ENCODE results near the gene ARHGAP25. TPM values are rescaled to one million over a fixed set of nuclear protein-coding genes. Genes with fewer than 3 reads are reported as not detected.

The ARHGAP25 gene
- total and polyA plus RNA-seq, 2 donors (not counting 3 experiments of a cell fraction or from before 2014, with no cell fraction given): 0.50 to 2.0 TPM

GRCh38 chr2:68806511-68807109, 72.0 kb downstream of the ARHGAP25 start:
- intact Hi-C loops (cut with micrococcal nuclease) (no loop called here), dilution Hi-C loops (cut with MboI; ENCODE audit: extremely low pct_ligation_motif_present, low sequenced_read_pairs) (no loop called here)
- no peak overlapping the region for H2AFZ ChIP-seq (ENCODE audit: low read depth, low read length)
- H3K27me3 ChIP-seq (ENCODE audit: control insufficient read depth in 2 of 2, insufficient read depth in 2 of 2, low read length in 2 of 2): peaks cover 3 to 21% of the 10 kb centered on the region in 2 experiments
- H3K79me2 ChIP-seq (ENCODE audit: control insufficient read depth, insufficient read depth, low read length): no peaks in the 10 kb centered on the region
- no peak overlapping the region for H3K9ac ChIP-seq (replicated peaks; ENCODE audit: extremely low read depth, insufficient read depth, low read length)
- BruUV-seq (replicated peaks): no TSS peak
- TF ChIP-seq POLR2AphosphoS5 (IDR thresholded peaks at IDR 0.05; ENCODE audit: insufficient read depth, low read depth, low read length) (no peak), POLR2A (IDR thresholded peaks at IDR 0.05; ENCODE audit: low read depth, low read length) (no peak), EZH2 (IDR thresholded peaks at IDR 0.05; ENCODE audit: borderline replicate concordance, low read depth, low read length, severe bottlenecking) (no peak), GATA2 (IDR thresholded peaks at IDR 0.05; ENCODE audit: insufficient read depth, insufficient read length, low read depth, low read length) (no peak), MYC (IDR thresholded peaks at IDR 0.05; ENCODE audit: low read depth, low read length) (no peak), FOS (IDR thresholded peaks at IDR 0.05; ENCODE audit: borderline replicate concordance, insufficient read depth, low read length) (no peak), JUN (IDR thresholded peaks at IDR 0.05; ENCODE audit: borderline replicate concordance, insufficient read depth, insufficient read length, low read depth) (no peak)
- TF ChIP-seq, protein P1, sequence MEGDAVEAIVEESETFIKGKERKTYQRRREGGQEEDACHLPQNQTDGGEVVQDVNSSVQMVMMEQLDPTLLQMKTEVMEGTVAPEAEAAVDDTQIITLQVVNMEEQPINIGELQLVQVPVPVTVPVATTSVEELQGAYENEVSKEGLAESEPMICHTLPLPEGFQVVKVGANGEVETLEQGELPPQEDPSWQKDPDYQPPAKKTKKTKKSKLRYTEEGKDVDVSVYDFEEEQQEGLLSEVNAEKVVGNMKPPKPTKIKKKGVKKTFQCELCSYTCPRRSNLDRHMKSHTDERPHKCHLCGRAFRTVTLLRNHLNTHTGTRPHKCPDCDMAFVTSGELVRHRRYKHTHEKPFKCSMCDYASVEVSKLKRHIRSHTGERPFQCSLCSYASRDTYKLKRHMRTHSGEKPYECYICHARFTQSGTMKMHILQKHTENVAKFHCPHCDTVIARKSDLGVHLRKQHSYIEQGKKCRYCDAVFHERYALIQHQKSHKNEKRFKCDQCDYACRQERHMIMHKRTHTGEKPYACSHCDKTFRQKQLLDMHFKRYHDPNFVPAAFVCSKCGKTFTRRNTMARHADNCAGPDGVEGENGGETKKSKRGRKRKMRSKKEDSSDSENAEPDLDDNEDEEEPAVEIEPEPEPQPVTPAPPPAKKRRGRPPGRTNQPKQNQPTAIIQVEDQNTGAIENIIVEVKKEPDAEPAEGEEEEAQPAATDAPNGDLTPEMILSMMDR (IDR thresholded peaks at IDR 0.05; ENCODE audit: extremely low read depth in 1 of 2, insufficient read depth in 1 of 2, low read depth in 1 of 2, low read length in 2 of 2): no peak
- TF ChIP-seq, protein P2, sequence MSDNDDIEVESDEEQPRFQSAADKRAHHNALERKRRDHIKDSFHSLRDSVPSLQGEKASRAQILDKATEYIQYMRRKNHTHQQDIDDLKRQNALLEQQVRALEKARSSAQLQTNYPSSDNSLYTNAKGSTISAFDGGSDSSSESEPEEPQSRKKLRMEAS (IDR thresholded peaks at IDR 0.05; ENCODE audit: insufficient read depth, insufficient read length): no peak
- FAIRE-seq: no peak
- no peak overlapping the region for H3K4me2 ChIP-seq (ENCODE audit: insufficient read depth, low read length)
- H3K4me1 ChIP-seq (ENCODE audit: control insufficient read depth, extremely low read depth, insufficient read depth, low read length): peaks cover 18% of the 10 kb centered on the region
- H3K36me3 ChIP-seq (ENCODE audit: control insufficient read depth in 2 of 2, extremely low read depth in 1 of 2, insufficient read depth in 2 of 2, low read length in 2 of 2): no peaks in the 10 kb centered on the region
- H3K9me1 ChIP-seq (replicated peaks; ENCODE audit: control insufficient read depth, extremely low read depth, insufficient read depth, low read length): no peaks in the 10 kb centered on the region
- H3K27ac ChIP-seq (ENCODE audit: insufficient read depth, low read depth, low read length): no peak overlapping the region
- H4K20me1 ChIP-seq (replicated peaks; ENCODE audit: control insufficient read depth, extremely low read depth, insufficient read depth, low read length): no peaks in the 10 kb centered on the region
- CTCF ChIA-PET: no interaction called here
- no peaks in the 10 kb centered on the region for H3K9me3 ChIP-seq (replicated peaks; ENCODE audit: control insufficient read depth, insufficient read depth, low read length)
- DNase-seq (ENCODE audit: low read depth, low spot score): no peak
- POLR2A ChIA-PET: no interaction called here
- H3K4me3 ChIP-seq (replicated peaks in 1 of 3; ENCODE audit: insufficient read depth in 1 of 3, low read depth in 1 of 3, low read length in 3 of 3): no peak overlapping the region

All from endothelial cell of umbilical vein (primary cell).